HG03066 (cell line): ENCODE results near the gene VASH1.

ENCODE experiments used
- ATAC-seq: cut with Tn5 transposase; IDR thresholded peaks from one replicate; pipeline ENCODE4 v1.9.1; 2021; ENCODE audit warnings: low read depth; ENCODE audit not compliant: unreplicated experiment

VASH1 gene

DNA sequence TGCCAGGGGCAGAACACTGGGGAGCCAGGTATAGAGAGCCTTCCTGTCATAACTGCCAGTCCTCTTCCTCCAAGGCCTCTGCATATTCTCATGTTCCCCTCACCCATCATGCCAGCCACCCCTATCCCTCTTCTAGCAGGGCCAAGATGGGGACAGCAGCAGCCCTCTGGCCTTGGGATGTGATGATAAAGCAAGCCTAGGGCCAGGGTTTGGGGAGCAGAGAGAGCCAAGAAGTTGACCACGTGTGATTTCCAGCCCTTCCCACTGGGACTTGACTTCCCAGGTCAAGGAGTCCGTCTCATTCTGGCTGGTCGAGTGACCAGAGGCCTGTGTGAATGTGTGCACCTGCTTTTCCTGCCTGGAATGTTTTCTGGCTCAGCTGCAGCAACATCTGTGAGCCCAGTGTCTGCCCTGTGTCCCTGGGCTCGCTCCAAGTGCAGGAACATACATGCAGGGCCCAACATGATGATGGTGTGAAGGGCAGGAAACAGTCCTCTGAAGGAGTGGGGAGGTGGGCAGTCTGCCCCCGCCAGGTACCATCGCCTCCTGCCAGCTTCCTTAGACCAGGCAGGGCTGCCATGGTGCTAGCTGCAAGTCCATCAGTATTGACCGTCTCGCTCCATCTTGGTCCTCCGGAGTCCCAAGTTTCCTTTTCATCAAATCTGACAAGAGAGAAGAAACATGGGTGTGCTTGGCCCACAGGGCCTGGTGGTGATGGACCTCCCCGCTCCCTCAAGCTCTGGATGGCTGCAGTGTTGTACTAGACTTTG, 21.0 kb downstream of the VASH1 start:
- no peak for ATAC-seq

DNA sequence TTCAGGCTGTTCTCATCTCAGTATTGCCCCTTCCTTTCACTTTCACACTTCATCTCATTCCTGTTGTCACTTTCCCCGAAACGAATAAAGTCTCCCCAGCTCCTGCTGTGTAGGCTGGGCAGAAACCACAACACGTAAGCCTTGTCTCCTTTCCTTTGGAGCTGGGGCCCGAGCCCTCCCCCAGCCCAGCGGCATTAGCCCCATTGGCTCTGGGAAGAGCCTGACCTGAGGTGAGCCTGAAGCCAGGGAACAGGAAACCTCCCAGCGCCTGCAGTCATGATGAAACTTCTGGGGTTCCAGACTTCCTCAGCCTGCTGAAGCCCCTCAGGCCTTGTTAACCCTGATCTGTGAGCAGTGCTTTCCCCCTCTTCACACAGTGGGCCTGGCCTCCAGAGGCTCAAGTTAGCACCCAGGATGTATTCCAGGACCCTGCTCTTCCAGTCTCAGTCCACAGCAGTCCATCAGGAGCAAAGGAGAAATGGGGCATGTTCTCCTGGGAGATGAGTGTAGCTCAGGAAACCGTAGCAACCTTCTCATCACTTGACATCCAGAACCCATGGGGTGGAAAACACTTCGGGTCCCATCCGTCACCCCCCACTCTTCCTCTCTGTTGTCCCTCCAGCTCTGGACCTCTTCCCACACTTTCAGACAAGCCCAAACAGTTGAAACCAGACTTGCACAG, 21.8 kb downstream of the VASH1 start:
- ATAC-seq = no peak

DNA sequence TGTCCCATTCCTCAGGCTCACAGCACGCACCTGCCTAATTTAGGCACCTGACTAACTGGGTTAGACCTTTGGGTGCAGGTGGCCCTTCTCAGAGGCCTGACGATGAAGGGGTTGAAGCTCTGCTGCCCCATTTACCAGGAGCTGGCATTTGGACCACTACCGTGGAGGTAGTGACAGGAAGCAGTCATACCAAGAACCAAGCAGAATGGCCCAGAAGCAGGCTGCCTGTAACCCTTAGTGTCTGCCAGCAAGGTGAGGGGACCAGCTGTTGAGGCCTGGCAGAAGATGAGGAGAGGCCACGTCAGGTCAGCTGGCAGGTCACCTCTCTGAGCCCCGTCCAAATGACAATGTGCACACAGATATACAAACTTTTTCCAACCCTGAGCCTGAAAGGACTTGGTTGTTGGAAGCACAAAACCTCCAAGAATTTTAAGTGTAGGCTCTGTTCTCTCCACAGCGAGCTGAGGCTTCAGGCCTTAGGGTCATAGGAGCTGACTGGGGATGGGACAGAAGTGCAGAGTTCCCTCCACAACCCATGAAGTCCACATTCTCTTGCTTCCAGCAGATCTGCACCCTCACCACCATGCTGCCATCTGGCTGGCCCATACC, 23.1 kb downstream of the VASH1 start:
- no peak for ATAC-seq

DNA sequence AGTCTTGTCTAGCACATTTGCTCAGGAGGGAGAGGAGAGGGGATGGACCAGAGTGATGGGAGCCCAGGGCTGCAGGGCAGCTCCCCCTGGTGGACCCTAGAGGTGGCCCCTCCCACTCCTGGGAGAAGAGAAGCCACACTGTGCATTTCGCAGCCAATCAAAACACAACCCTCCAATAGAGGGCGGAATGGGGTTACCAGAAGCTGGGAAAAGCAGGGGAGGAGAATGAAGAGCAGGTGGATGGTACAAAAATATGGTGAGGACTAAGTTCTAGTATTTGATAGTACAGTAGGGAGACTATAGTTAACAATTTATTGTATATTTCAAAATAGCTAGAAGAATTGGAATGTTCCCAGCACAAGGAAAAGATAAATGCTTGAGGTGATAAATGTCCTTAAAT, 23.6 kb downstream of the VASH1 start:
- peak; percentile 61 for ATAC-seq

DNA sequence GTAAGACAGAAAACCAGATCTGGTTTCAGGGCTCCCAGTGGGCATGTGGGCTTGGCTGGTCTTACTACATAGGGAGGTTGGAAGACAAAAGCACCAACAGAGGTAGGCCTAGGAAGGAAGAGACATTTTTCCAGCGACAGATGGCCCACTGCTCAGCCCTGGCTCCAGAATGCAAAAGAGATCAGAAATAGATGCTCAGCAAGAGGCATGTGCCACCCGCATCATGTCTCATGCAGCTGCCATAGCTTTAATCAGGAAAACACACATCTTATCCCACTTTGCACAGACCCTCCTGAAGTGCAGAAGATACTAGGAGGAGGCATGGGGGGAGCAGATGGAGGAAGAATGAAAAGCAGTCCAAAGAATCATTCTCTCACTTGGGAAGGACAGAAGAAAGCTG, 25.3 kb downstream of the VASH1 start:
- no peak for ATAC-seq

DNA sequence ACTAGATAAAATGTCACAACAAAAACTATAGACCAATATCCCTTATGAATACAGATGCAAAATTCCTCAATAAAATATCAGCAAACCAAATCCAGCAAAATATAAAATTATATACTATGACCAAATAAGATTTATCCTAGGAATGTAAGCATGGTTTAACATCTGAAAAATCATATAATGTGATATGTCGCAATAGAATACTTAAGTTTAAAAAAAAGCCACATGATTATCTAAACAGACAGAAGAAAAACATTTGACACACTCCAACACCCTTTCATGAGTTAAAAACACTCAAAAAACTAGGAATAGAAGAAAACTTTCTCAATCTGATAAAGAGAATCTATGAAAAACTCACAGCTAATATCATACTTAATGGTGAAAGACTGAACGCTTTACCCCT, 31.2 kb downstream of the VASH1 start:
- no peak for ATAC-seq

DNA sequence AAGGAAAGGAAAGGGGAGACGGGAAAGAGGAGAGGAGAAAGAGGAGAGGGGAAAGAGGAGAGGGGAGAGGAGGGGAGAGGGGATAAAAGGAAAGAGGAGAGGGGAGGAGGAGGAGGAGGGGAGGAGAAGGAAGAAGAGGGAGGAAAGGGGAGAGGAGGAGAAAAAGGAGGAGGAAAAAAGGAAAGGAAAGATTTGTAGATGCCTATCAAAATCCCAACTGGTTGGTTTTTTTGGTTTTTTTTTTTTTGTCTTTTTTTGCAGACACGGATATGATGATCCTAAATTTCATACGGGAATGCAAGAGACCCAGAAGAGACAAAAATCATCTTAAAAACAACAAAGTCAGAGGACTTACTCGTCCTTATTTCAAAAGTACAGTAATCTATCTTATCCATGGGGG, 32.1 kb downstream of the VASH1 start:
- ATAC-seq = no peak

DNA sequence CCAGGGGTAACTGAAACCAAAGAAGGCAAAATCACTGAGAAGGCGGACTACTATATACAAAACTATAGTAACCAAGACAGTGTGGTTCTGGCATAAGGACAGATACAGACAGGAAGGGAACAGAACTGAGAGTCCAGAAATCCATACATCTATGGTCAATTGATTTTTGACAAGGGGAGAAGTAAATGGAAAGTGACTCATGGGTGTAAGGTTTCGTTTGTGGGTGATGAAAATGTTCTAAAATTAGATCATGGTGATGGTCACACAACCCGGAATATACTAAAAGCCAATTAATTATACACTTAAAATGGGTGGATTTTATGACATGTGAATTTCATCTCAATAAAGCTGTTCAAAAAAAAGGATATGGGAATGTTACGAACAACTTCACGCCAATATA, 32.7 kb downstream of the VASH1 start:
- no peak for ATAC-seq

DNA sequence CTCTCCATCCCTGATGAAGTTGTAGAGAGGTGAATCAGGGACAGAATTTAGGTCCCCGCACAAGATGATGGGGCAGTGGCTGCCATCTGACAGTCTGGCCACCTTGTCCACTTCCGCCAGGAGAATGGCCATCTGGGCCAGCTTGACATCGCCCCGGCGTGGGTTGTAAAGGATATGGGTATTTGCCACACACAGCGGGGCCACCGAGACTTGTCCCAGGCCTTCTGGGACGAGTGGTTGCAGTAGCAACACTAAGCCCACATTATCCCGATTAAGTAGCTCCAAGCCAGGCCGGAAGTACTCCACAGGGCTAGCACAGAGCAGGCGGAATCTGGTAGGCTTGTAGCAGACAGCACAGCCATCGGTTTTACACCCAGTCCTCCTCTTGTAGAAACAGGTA, 45.2 kb downstream of the VASH1 start:
- no peak for ATAC-seq

DNA sequence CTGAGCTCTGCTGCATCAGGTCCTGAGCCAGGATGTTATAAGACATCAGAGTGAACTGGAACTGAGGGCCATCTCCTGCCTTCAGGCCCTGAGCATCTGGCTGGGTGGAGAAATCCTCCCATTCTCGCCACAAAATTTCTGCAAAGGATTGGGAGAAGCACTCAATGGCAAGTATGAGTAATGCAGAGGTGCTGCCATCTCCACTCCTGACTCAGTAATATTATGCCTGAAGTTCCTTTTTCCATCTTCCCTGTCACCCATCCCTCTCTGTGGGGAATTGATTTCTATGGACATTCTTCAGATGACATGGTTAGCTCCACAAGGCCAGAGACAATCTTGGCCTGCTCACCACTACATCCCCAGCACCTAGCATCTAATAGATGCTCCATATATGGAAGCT, 46.7 kb downstream of the VASH1 start:
- ATAC-seq = no peak

DNA sequence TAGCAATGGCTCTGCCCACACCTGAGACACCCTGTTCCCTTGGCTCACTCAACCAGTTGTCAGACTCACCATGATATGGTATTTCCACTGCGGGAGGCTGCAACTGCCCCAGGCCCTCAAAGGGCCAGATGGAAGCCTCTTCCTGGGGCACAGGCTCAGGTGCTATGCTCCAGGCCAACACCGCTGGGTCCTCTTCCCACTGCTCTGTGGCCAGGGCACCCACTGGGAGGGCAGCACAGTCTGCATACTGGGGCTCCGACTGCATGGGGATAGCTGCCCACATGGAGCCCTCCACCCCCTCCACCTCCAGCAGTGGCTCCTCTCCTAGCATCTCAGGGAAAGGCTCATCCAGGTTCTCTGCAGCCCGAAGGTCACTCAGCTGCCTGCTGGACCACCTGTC, 47.7 kb downstream of the VASH1 start:
- ATAC-seq = no peak

DNA sequence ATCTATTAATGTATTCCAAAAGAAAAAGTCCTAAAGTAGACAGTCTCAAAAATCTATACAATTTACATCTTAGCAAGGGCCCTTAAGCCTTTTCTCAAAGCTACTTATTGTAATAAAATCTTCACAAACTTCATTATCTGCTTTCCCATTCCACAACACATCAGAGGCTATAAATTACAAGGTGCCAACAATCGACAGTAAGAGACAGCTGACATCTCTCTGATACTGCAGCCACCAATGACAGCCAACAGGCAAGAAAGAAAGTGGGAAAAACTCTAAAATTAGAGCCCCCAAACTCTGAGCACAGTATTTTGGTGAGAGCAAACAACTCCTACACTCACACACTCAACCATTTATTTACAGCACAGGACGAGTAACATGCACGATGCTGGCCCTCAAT, 49.3 kb downstream of the VASH1 start:
- no peak for ATAC-seq

DNA sequence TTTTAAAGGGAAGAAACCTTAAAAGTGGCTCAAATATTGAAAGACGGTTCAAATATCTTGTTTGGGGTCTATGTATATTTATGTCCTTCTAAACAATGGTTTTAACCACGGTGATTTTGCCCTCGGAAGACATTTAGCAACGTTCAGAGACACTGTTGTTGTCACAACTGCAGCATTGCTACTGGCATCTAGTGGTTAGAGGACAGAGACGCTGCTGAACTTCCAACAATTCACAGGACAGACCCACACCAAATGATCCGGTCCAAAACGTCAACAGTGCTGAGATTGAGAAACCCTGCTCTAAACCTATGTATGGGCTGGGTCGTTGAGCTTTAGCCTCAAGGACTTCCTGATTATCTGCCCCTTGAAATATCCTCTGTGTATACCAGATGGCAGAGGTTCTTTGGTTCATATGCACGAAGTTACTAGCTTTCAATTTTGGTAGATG, 49.7 kb downstream of the VASH1 start:
- no peak for ATAC-seq

DNA sequence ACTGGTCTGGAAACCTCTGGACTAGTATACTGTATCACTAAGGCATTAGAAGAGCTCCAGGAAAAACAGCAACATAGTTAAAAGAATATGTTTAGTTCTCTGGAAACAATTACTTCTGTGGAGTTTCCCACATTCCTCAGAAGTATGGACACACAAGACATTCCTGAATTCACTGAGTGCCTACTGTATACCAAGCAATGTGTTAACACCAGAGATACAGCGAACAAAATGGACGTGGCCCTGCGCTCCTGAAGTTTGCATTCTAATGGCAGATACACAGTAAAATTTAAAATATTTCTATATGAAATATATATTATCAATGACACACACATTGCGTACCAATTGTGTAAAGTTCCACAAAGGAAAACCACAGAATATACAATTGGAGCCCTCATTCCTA, 50.3 kb downstream of the VASH1 start:
- no peak for ATAC-seq

DNA sequence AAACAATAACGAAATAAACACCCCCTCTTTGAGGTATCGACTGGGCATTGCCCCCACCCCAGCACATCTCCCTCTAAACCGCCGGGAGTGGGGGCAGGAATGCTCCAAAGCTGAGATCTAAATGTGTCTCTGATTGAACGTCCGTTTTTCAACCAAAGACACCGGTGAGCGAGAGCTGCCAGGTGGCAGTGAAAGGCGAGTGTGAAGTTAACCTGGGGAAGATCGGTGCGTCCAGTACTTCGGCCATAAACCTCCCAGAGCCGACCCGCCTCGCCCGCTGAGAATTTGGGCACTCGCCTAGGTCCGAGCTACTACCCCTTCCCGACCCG, 50.8 kb downstream of the VASH1 start:
- peak; percentile 24 for ATAC-seq

DNA sequence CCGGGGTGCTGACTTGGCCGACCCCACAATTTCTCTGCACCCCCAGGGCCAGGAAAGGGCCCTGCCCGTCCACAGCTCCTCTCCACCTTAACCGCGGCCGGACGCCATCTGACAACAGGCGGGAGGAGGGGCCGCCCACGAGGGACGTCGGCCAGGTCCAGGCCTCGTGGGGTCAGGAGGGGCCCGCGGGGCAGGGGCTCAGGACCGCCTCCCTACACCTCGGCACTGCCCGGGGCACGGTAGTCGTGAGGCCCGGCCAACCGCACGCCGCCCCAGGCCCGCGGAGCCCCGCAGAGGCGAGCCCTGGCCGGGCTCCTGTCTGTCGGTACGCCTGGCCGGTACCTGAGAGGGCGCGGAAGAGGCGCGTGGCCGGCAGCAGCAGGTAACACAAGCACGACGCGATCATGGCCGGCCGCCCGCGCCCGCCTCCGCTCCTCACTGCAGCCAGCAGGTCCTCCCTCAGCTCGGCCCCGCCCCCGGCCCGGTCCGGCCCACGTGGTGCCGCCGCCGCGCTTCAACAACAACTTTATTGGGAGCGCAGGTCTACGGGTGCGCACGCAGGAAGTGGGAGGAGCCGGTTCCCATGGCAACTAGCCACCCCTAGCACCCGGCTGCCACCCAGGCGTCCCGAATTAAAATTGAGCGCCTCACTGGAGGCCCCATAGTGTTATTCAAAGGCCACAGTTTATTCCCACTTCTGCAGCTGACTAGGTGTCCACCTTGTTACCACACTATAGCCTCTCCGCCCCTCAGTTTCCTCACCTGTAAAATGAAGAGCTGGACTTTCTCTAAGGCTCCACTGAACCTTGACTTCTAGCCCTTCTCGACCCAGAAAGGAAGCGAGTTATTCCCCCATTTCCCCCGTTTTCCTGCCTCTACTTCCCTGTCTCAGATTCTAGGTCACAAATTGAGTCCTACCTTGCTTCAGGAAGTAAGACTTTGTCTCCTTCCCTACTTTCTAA, 51.4 kb downstream of the VASH1 start, which contains the start of gene ANGEL1:
ANGEL1 (minus strand) TSS at position 461 of the 962 bp plus-strand sequence; CDS start at position 406, 55 bp downstream.
- ATAC-seq = peak; percentile 90

DNA sequence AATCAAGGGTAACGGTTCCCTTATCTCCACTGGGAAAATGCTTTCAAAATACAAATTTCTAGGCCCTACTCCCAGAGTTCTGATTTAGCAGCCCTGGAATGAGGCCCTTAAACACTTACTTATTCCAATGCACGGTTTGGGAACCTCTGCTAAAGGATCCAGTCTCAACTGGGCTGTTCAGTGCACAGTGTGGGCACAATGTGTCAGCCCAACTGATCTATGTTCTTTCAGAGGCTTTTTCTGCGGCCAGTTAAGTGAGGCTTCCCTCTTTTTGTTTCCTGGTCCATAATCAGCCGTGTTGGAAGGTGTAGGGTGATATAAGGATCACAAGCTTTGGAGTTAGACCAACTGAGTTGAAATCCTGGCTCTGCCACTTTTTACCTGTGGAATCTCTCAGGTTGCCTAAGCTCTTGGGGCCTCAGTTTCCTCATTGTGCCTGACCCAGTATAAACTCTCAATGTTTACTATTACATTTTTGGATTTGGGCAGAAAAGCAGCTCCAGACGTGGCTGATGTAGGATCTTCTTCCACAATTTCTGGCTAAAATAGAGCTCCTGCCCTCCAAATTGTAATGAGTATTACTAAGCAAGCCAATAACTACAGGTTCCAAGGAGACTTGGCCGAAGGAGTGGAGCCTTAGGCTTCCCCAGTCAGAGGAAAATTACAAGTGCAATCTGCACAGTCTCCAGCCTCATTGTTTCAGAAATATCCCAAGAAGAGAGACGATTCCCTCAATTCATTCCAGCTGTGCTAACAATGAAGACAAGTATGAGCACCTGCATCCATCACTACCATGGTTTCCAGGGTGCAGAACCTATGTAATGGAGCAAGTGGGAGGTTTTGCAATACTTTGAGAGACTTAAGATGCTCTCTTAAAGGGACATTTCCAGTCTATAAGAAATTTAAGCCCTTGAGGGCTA, 53.7 kb downstream of the VASH1 start:
- ATAC-seq = no peak

DNA sequence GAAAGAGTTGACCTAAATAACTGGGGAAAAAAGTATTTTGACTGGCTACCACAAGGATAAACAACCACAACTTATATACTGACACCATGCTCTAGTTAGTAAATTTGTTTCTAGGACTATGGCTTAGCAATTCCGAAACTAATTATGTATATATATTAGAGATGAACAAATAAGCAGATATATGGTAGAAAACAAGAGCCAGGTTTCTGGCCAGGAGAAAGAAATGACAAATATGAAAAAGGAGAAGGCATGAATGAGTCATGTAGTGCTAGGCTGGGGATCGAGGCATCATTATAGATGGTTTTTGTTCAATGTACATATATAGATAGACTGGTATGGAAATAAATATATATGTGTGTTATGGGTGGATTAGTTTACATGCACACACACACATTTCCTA, 59.4 kb downstream of the VASH1 start:
- no peak for ATAC-seq

DNA sequence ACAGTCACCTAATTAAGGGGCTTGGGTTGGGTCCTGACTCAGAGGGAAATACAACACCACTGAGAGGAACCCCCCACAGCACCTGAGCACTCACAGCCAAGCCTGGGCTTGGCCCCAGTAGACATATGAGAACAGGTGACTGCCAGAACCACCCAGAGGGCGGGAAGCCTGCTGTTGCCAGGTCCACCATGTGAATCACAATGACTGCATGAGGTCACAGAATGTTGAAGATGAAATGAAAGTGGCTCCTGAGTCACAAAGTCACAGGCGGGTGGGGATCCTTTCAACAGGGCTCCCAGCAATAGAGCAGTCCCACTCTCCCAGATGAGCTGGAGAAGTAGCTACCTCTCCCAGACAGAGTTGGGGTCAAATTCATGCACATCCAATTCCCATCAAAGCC, 64.9 kb downstream of the VASH1 start, which contains the start of gene LRRC74A:
LRRC74A (plus strand) TSS at position 287 of the 400 bp plus-strand sequence. CDS start 290 bp downstream, outside the sequence.
- ATAC-seq = no peak
